SK-N-SH (cell line): ENCODE measurements around the gene PDE4DIP.
"Not testable (repeated sequence)": the region's sequence is repeated elsewhere in the genome, so short reads cannot be mapped to it uniquely, and the experiment has no call there.

Experiments
- CTCF ChIP-seq: fragments of 200-600 bp; sonication (generic); IDR thresholded peaks from 2 replicates; pipeline ENCODE4 v1.6.1; 2017; ENCODE audit warnings: antibody characterized with exemption, mild to moderate bottlenecking, moderate library complexity
- EP300 ChIP-seq, 2 experiments: IDR thresholded peaks; 2 replicates each; pipeline versions ENCODE4 v1.4.0 to v1.6.1; 2012; ENCODE audit warnings: borderline replicate concordance in 1 of 2, low read depth in 1 of 2, low read length in 1 of 2
- EZH2phosphoT487 ChIP-seq: fragments of 200-600 bp; sonication (generic); IDR thresholded peaks from 2 replicates; pipeline ENCODE4 v1.6.1; 2017; ENCODE audit warnings: low read depth, mixed run types, mild to moderate bottlenecking, antibody characterized with exemption, moderate library complexity, borderline replicate concordance
- GABPA ChIP-seq: IDR thresholded peaks from 2 replicates; pipeline ENCODE4 v1.4.0; 2012; ENCODE audit warnings: low read depth, mild to moderate bottlenecking
- JUND ChIP-seq: IDR thresholded peaks from 2 replicates; pipeline ENCODE4 v1.4.0; 2012
- MAX ChIP-seq: IDR thresholded peaks from 2 replicates; pipeline ENCODE4 v1.4.0; 2012; ENCODE audit warnings: low read depth
- NFIC ChIP-seq: IDR thresholded peaks from 2 replicates; pipeline ENCODE4 v1.4.0; 2012; ENCODE audit warnings: borderline replicate concordance
- PBX3 ChIP-seq: IDR thresholded peaks from 2 replicates; pipeline ENCODE4; 2012
- POLR2AphosphoS5 ChIP-seq: IDR thresholded peaks from 2 replicates; pipeline ENCODE4 v1.6.1; 2012; ENCODE audit warnings: low read depth, low read length
- RAD21 ChIP-seq: IDR thresholded peaks from 2 replicates; pipeline ENCODE4 v1.6.1; 2012; ENCODE audit warnings: mild to moderate bottlenecking, low read length
- SMC3 ChIP-seq: IDR thresholded peaks from 2 replicates; pipeline ENCODE4 v1.6.1; 2012; ENCODE audit warnings: low read depth, low read length, improper control_type of control experiment
- TCF12 ChIP-seq: IDR thresholded peaks from 2 replicates; pipeline ENCODE4 v1.4.0; 2012
- YY1 ChIP-seq: IDR thresholded peaks from 2 replicates; pipeline ENCODE4 v1.4.0; 2012; ENCODE audit warnings: low read depth, mild to moderate bottlenecking

- not testable (repeated sequence) for TF ChIP-seq CTCF; TCF12; MAX; GABPA; EZH2phosphoT487; JUND; SMC3; POLR2AphosphoS5; PBX3; YY1; EP300 (IDR thresholded peaks at IDR 0.05; ENCODE audit: borderline replicate concordance in 1 of 2, low read depth in 1 of 2, low read length in 1 of 2); RAD21; NFIC
These were observed 152.4 kb downstream of the PDE4DIP start for GRCh38 chr1:148996449-148997224.
